ENCODE results near the gene GNAT2.

The GNAT2 gene

GRCh38 chr1:109566982-109567381 is 52.4 kb downstream of the GNAT2 start:
- Histone ChIP-seq H3K79me2 (ENCODE audit: low read length) (peaks cover 82% of the 10 kb centered on the region), H3K27ac (ENCODE audit: low read length) (no peak overlapping the region), H3K9me3 (ENCODE audit: insufficient read depth, low read length) (no peaks in the 10 kb centered on the region), H3K27me3 (ENCODE audit: low read depth, low read length) (no peaks in the 10 kb centered on the region), H3K36me3 (replicated peaks; ENCODE audit: low read depth, low read length) (no peaks in the 10 kb centered on the region), H2AFZ (ENCODE audit: low read depth, low read length) (no peak overlapping the region), H4K20me1 (ENCODE audit: insufficient read depth, low read length) (peaks cover 21% of the 10 kb centered on the region), H3K4me1 (ENCODE audit: low read length) (peaks cover 12% of the 10 kb centered on the region), H3K9ac (ENCODE audit: low read length) (no peak overlapping the region), H3K4me3 (ENCODE audit: low read length) (no peak overlapping the region), H3K4me2 (ENCODE audit: low read length) (no peak overlapping the region)
- no peak for TF ChIP-seq EZH2phosphoT487 (IDR thresholded peaks at IDR 0.05; ENCODE audit: low read depth)
- no peak for TF ChIP-seq CTCF (IDR thresholded peaks at IDR 0.05; ENCODE audit: low read depth, low read length)

- Histone ChIP-seq H3K4me2 (ENCODE audit: low read length) (no peak overlapping the region), H3K4me3 (ENCODE audit: low read length) (no peak overlapping the region), H3K9ac (ENCODE audit: low read length) (no peak overlapping the region), H3K4me1 (ENCODE audit: low read length) (peaks cover 12% of the 10 kb centered on the region), H4K20me1 (ENCODE audit: insufficient read depth, low read length) (peaks cover 28% of the 10 kb centered on the region), H3K9me3 (ENCODE audit: insufficient read depth, low read length) (no peaks in the 10 kb centered on the region), H3K36me3 (replicated peaks; ENCODE audit: low read depth, low read length) (no peaks in the 10 kb centered on the region), H3K27ac (ENCODE audit: low read length) (no peak overlapping the region), H3K79me2 (ENCODE audit: low read length) (peaks cover 84% of the 10 kb centered on the region), H3K27me3 (ENCODE audit: low read depth, low read length) (no peaks in the 10 kb centered on the region), H2AFZ (ENCODE audit: low read depth, low read length) (no peak overlapping the region)
- no peak for TF ChIP-seq CTCF (IDR thresholded peaks at IDR 0.05; ENCODE audit: low read depth, low read length)
- TF ChIP-seq EZH2phosphoT487 (IDR thresholded peaks at IDR 0.05; ENCODE audit: low read depth) = no peak
Observed at GRCh38 chr1:109565241-109565640, 54.2 kb downstream of the GNAT2 start.

- Histone ChIP-seq H3K4me1 (ENCODE audit: low read length) (peaks cover 12% of the 10 kb centered on the region), H2AFZ (ENCODE audit: low read depth, low read length) (no peak overlapping the region), H3K27me3 (ENCODE audit: low read depth, low read length) (no peaks in the 10 kb centered on the region), H3K27ac (ENCODE audit: low read length) (no peak overlapping the region), H3K9ac (ENCODE audit: low read length) (no peak overlapping the region), H3K4me2 (ENCODE audit: low read length) (no peak overlapping the region), H3K9me3 (ENCODE audit: insufficient read depth, low read length) (no peaks in the 10 kb centered on the region), H3K79me2 (ENCODE audit: low read length) (peaks cover 86% of the 10 kb centered on the region), H3K36me3 (replicated peaks; ENCODE audit: low read depth, low read length) (no peaks in the 10 kb centered on the region), H3K4me3 (ENCODE audit: low read length) (no peak overlapping the region), H4K20me1 (ENCODE audit: insufficient read depth, low read length) (peaks cover 32% of the 10 kb centered on the region)
- no peak for TF ChIP-seq CTCF (IDR thresholded peaks at IDR 0.05; ENCODE audit: low read depth, low read length)
- no peak for TF ChIP-seq EZH2phosphoT487 (IDR thresholded peaks at IDR 0.05; ENCODE audit: low read depth)
Observed at GRCh38 chr1:109564194-109564878, 55.1 kb downstream of the GNAT2 start.

GRCh38 chr1:109559995-109560394 is 59.4 kb downstream of the GNAT2 start:
- no peak overlapping the region for H2AFZ ChIP-seq (ENCODE audit: low read depth, low read length)
- H3K36me3 ChIP-seq (replicated peaks; ENCODE audit: low read depth, low read length) = peaks cover 4% of the 10 kb centered on the region
- no peaks in the 10 kb centered on the region for H3K4me1 ChIP-seq (ENCODE audit: low read length)
- H3K27me3 ChIP-seq (ENCODE audit: low read depth, low read length) = no peaks in the 10 kb centered on the region
- no peak overlapping the region for H3K4me2 ChIP-seq (ENCODE audit: low read length)
- H4K20me1 ChIP-seq (ENCODE audit: insufficient read depth, low read length) = peaks cover 43% of the 10 kb centered on the region
- no peak overlapping the region for H3K4me3 ChIP-seq (ENCODE audit: low read length)
- H3K27ac ChIP-seq (ENCODE audit: low read length) = no peak overlapping the region
- H3K9ac ChIP-seq (ENCODE audit: low read length) = no peak overlapping the region
- TF ChIP-seq EZH2phosphoT487 (IDR thresholded peaks at IDR 0.05; ENCODE audit: low read depth) (no peak), CTCF (IDR thresholded peaks at IDR 0.05; ENCODE audit: low read depth, low read length) (no peak)
- peaks cover 92% of the 10 kb centered on the region for H3K79me2 ChIP-seq (ENCODE audit: low read length)
- no peaks in the 10 kb centered on the region for H3K9me3 ChIP-seq (ENCODE audit: insufficient read depth, low read length)

All from OCI-LY3 (cell line).